Uterus (tissue), 2 donors: ENCODE data around the gene NASP.

ENCODE experiments used
- CTCF ChIP-seq, 4 experiments: fragments of 200-600 bp in 2 of 4; fragments of 450-650 bp in 2 of 4; sonication (generic) in 2 of 4; IDR thresholded peaks; one replicate each; pipeline ENCODE4 v1.5.1; 2016 to 2019; ENCODE audit warnings: antibody characterized with exemption in 4 of 4, mild to moderate bottlenecking in 2 of 4, moderate library complexity in 1 of 4
- POLR2A ChIP-seq, 2 donors: fragments of 450-650 bp; IDR thresholded peaks; one replicate each; pipeline ENCODE4 v1.6.1; 2016; ENCODE audit warnings: antibody characterized with exemption in 2 of 2, mild to moderate bottlenecking in 1 of 2, moderate library complexity in 1 of 2

- TF ChIP-seq CTCF (IDR thresholded peaks at IDR 0.05) (no peak), POLR2A (IDR thresholded peaks at IDR 0.05) (no peak)
Observed at GRCh38 chr1:45570631-45571030, 13.2 kb upstream of the NASP start.
